Ectodermal cell (in vitro differentiated cells): Measurements from ENCODE around the gene USH1G.

ENCODE experiments used
- H3K27ac ChIP-seq: 2 replicates; pipeline ENCODE4 v1.7.0; 2013; ENCODE audit warnings: mild to moderate bottlenecking, low read depth, low read length; ENCODE audit not compliant: insufficient read depth, poor library complexity, severe bottlenecking
- H3K27me3 ChIP-seq: 2 replicates; pipeline ENCODE4 v1.7.0; 2013; ENCODE audit warnings: mild to moderate bottlenecking, low read length; ENCODE audit not compliant: insufficient read depth, control insufficient read depth, poor library complexity, severe bottlenecking
- H3K36me3 ChIP-seq: one replicate; pipeline ENCODE4 v1.7.0; 2013; ENCODE audit warnings: low read length; ENCODE audit not compliant: control insufficient read depth, insufficient read depth
- H3K4me1 ChIP-seq: one replicate; pipeline ENCODE4 v1.7.0; 2013; ENCODE audit warnings: low read length; ENCODE audit not compliant: control insufficient read depth, insufficient read depth
- H3K4me3 ChIP-seq: 2 replicates; pipeline ENCODE4 v1.7.0; 2013; ENCODE audit warnings: low read depth, low read length, control low read depth; ENCODE audit not compliant: insufficient read depth
- H3K9me3 ChIP-seq: 2 replicates; pipeline ENCODE4 v1.7.0; 2013; ENCODE audit warnings: mild to moderate bottlenecking, low read length, moderate library complexity; ENCODE audit not compliant: control insufficient read depth
- WGBS, 2 experiments: methylation state at CpG; one replicate each; pipeline ENCODE4 v1.1.7; 2013; ENCODE audit warnings: missing lambda C conversion rate in 2 of 2; 5-methylcytosine and 5-hydroxymethylcytosine counted together

The USH1G gene

DNA sequence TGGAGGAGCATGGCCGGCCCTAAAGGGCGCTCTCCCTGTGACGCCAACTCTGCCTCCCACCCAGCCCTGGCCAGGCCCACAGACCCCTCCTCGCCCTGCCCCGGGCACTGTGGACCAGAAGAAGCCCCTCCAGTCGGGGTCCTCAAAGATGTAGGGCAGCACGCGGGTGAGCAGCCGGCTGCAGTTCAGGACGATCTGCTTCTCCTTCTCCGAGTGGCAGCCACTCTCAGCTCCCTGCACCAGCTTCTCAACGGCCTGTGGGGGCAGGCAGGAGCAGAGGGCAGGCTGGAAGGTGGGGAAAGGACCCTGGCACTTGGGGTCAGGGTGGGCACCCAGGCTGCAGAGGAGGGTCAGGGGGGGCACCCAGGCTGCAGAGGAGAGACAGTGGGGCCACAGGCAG is 40.6 kb upstream of the USH1G start:
- H3K9me3 ChIP-seq = no peaks in the 10 kb centered on the region
- no peak overlapping the region for H3K4me3 ChIP-seq
- H3K4me1 ChIP-seq = no peaks in the 10 kb centered on the region
- WGBS, 2 experiments = 68 to 75% methylated on average over 12 of the region's 12 CpGs
- H3K27me3 ChIP-seq = peaks cover 18% of the 10 kb centered on the region
- no peaks in the 10 kb centered on the region for H3K36me3 ChIP-seq
- H3K27ac ChIP-seq = no peak overlapping the region

GRCh38 chr17:74962622-74963394 is 39.8 kb upstream of the USH1G start:
- Histone ChIP-seq H3K4me1 (no peaks in the 10 kb centered on the region), H3K36me3 (no peaks in the 10 kb centered on the region), H3K27me3 (peaks cover 26% of the 10 kb centered on the region), H3K27ac (no peak overlapping the region), H3K9me3 (no peaks in the 10 kb centered on the region), H3K4me3 (no peak overlapping the region)
- 87 to 89% methylated on average over 18 of the region's 18 CpGs for WGBS, 2 experiments

- 53 to 56% methylated on average over 23 of the region's 23 CpGs for WGBS, 2 experiments
- Histone ChIP-seq H3K4me3 (no peak overlapping the region), H3K27me3 (peaks cover 26% of the 10 kb centered on the region)
Observed at GRCh38 chr17:74961657-74962350, 38.7 kb upstream of the USH1G start.

GRCh38 chr17:74960570-74961342 is 37.7 kb upstream of the USH1G start:
- H3K27ac ChIP-seq = no peak overlapping the region
- no peaks in the 10 kb centered on the region for H3K36me3 ChIP-seq
- H3K9me3 ChIP-seq = no peaks in the 10 kb centered on the region
- WGBS, 2 experiments = 29 to 39% methylated on average over 19 of the region's 19 CpGs
- no peaks in the 10 kb centered on the region for H3K4me1 ChIP-seq
- H3K4me3 ChIP-seq = no peak overlapping the region
- H3K27me3 ChIP-seq = peaks cover 29% of the 10 kb centered on the region

More at GRCh38 chr17:74961657-74962350, 38.7 kb upstream of the USH1G start:
- Histone ChIP-seq H3K4me1 (no peaks in the 10 kb centered on the region), H3K36me3 (no peaks in the 10 kb centered on the region), H3K9me3 (no peaks in the 10 kb centered on the region), H3K27ac (no peak overlapping the region)

GRCh38 chr17:74959826-74960515 is 36.9 kb upstream of the USH1G start:
- 75% methylated on average over 14 of the region's 14 CpGs for WGBS, 2 experiments
- H3K9me3 ChIP-seq = no peaks in the 10 kb centered on the region
- no peaks in the 10 kb centered on the region for H3K36me3 ChIP-seq
- H3K27me3 ChIP-seq = peaks cover 29% of the 10 kb centered on the region
- H3K4me1 ChIP-seq = no peaks in the 10 kb centered on the region
- H3K27ac ChIP-seq = no peak overlapping the region
- no peak overlapping the region for H3K4me3 ChIP-seq

GRCh38 chr17:74957935-74958740 is 35.1 kb upstream of the USH1G start:
- no peak overlapping the region for H3K4me3 ChIP-seq
- H3K9me3 ChIP-seq = no peaks in the 10 kb centered on the region
- H3K36me3 ChIP-seq = no peaks in the 10 kb centered on the region
- H3K27ac ChIP-seq = no peak overlapping the region
- no peaks in the 10 kb centered on the region for H3K4me1 ChIP-seq
- 50 to 52% methylated on average over 33 of the region's 33 CpGs for WGBS, 2 experiments
- H3K27me3 ChIP-seq = peaks cover 29% of the 10 kb centered on the region

GRCh38 chr17:74956093-74956492 is 33.0 kb upstream of the USH1G start:
- WGBS, 2 experiments = 78 to 85% methylated on average over 4 of the region's 4 CpGs
- H3K9me3 ChIP-seq = no peaks in the 10 kb centered on the region
- no peak overlapping the region for H3K27ac ChIP-seq
- H3K4me3 ChIP-seq = no peak overlapping the region
- H3K27me3 ChIP-seq = peaks cover 29% of the 10 kb centered on the region
- H3K36me3 ChIP-seq = no peaks in the 10 kb centered on the region
- H3K4me1 ChIP-seq = no peaks in the 10 kb centered on the region

- Histone ChIP-seq H3K9me3 (no peaks in the 10 kb centered on the region), H3K27me3 (peaks cover 23% of the 10 kb centered on the region), H3K27ac (no peak overlapping the region), H3K4me1 (no peaks in the 10 kb centered on the region), H3K36me3 (no peaks in the 10 kb centered on the region), H3K4me3 (no peak overlapping the region)
- 71 to 74% methylated on average over 13 of the region's 13 CpGs for whole genome bisulfite sequencing, 2 experiments
Observed at GRCh38 chr17:74954665-74955421, 31.8 kb upstream of the USH1G start.

DNA sequence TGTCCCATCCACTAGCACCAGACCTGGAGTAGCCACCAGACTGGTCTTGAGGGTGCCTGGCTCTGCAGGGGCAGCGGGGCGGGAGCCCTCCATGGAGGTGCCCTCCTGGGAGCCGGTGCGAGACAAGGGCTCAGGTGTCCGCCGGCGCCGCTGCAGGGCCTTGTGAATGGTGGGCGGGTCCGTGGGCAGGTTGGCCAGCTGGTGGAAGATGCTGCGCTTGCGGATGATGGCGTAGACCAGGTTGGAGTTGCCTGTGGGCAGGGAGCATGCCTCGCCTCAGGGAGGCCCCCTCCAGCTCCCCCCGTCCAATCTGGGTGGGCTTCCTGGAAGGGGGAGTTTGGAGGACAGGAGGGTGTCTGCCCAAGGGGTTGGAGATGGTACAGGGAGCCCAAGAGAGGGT is 31.1 kb upstream of the USH1G start:
- Histone ChIP-seq H3K36me3 (no peaks in the 10 kb centered on the region), H3K27me3 (peaks cover 15% of the 10 kb centered on the region), H3K4me3 (no peak overlapping the region), H3K9me3 (no peaks in the 10 kb centered on the region), H3K4me1 (no peaks in the 10 kb centered on the region), H3K27ac (no peak overlapping the region)
- 92 to 93% methylated on average over 15 of the region's 15 CpGs for WGBS, 2 experiments
